Measurements from ENCODE around the gene KCNT1. TPM values are rescaled to one million over a fixed set of nuclear protein-coding genes. Genes with fewer than 3 reads are reported as not detected.

KCNT1 gene
- total RNA-seq, 1 experiment from 2014 or later, result 0.68 TPM

DNA sequence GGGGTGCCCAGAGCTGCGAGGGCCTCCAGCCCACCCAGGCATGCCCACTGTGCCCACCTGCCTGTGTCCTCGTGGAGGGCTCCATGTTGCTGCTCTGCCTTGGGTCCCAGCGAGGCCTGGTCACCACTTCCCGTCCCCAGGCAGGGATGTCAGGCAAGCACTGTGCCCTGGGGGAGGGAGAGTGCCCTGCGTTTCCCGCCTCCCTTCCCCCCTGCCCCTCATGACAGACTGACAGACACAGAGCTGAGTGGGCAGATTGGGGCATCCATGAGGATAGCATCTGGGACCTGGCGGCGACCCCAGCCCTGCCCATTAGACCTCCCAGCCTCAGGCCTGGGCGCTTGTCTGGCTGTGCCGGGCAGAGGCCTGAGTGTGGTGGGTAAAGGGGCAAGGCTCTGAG lies 56.9 kb downstream of the KCNT1 start:
- H3K23ac ChIP-seq (ENCODE audit: insufficient read length, low read depth, low read length), result no peak overlapping the region
- H3K4me1 ChIP-seq (ENCODE audit: insufficient read depth, low read length), result no peaks in the 10 kb centered on the region
- H3K23me2 ChIP-seq (ENCODE audit: insufficient read length, low read depth, low read length, poor library complexity, severe bottlenecking), result no peaks in the 10 kb centered on the region
- H2BK20ac ChIP-seq (ENCODE audit: low read depth, low read length, poor library complexity, severe bottlenecking), result no peak overlapping the region
- no peak overlapping the region for H3T11ph ChIP-seq (ENCODE audit: low read length)
- H3K4ac ChIP-seq (ENCODE audit: low read depth, low read length), result no peak overlapping the region
- no peaks in the 10 kb centered on the region for H3K9me3 ChIP-seq (ENCODE audit: control insufficient read depth, low read depth, low read length)
- H3K14ac ChIP-seq (ENCODE audit: insufficient read depth, low read length), result no peak overlapping the region; the same call in 1 of the 2 replicates
- no peak overlapping the region for H2AFZ ChIP-seq (ENCODE audit: low read length)
- no peaks in the 10 kb centered on the region for H3K27me3 Mint-ChIP-seq (ENCODE audit: low read depth)
- H4K20me1 ChIP-seq (ENCODE audit: control insufficient read depth, insufficient read depth, insufficient read length), result no peaks in the 10 kb centered on the region
- no peak overlapping the region for H3K4me2 ChIP-seq (ENCODE audit: insufficient read depth, insufficient read length, low read length)
- H3K79me1 ChIP-seq (ENCODE audit: insufficient read depth, low read depth, low read length, poor library complexity, severe bottlenecking), result no peaks in the 10 kb centered on the region
- DNase-seq, result no peak
- no peak overlapping the region for H3K27ac Mint-ChIP-seq
- no peak overlapping the region for H4K91ac ChIP-seq (ENCODE audit: insufficient read length, low read depth, low read length)
- H2BK5ac ChIP-seq (ENCODE audit: insufficient read length, low read length), result no peak overlapping the region
- no peak overlapping the region for H2AK5ac ChIP-seq (ENCODE audit: insufficient read length, low read length)
- no peak overlapping the region for H4K8ac ChIP-seq (replicated peaks; ENCODE audit: insufficient read length, low read depth, low read length)
- no peaks in the 10 kb centered on the region for H3K36me3 Mint-ChIP-seq (ENCODE audit: insufficient read depth in 1 of 3, low read depth in 3 of 3)
- no peak overlapping the region for H3K27ac ChIP-seq (ENCODE audit: insufficient read length, low read depth, low read length)
- TF ChIP-seq, protein P1, sequence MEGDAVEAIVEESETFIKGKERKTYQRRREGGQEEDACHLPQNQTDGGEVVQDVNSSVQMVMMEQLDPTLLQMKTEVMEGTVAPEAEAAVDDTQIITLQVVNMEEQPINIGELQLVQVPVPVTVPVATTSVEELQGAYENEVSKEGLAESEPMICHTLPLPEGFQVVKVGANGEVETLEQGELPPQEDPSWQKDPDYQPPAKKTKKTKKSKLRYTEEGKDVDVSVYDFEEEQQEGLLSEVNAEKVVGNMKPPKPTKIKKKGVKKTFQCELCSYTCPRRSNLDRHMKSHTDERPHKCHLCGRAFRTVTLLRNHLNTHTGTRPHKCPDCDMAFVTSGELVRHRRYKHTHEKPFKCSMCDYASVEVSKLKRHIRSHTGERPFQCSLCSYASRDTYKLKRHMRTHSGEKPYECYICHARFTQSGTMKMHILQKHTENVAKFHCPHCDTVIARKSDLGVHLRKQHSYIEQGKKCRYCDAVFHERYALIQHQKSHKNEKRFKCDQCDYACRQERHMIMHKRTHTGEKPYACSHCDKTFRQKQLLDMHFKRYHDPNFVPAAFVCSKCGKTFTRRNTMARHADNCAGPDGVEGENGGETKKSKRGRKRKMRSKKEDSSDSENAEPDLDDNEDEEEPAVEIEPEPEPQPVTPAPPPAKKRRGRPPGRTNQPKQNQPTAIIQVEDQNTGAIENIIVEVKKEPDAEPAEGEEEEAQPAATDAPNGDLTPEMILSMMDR (conservative IDR thresholded peaks at IDR 0.05), result no peak
- H2BK120ac ChIP-seq (ENCODE audit: low read depth, low read length, poor library complexity, severe bottlenecking), result no peak overlapping the region
- no peak overlapping the region for H3K9ac ChIP-seq (ENCODE audit: extremely low read depth, insufficient read length, low read length)
- no peaks in the 10 kb centered on the region for H3K79me2 ChIP-seq (ENCODE audit: insufficient read depth, low read length)
- no CpG with 5 or more reads among the region's 10 CpGs for whole genome bisulfite sequencing (ENCODE audit: extremely low coverage, insufficient read length, low lambda C conversion rate)
- no peaks in the 10 kb centered on the region for H3K9me3 Mint-ChIP-seq
- no peaks in the 10 kb centered on the region for H3K27me3 ChIP-seq (ENCODE audit: insufficient read depth, low read length)
- no peak overlapping the region for H3K56ac ChIP-seq (ENCODE audit: insufficient read length, low read depth, low read length)
- no peak overlapping the region for H2BK12ac ChIP-seq (ENCODE audit: insufficient read length, low read depth, low read length)
- H2BK15ac ChIP-seq (ENCODE audit: low read depth, low read length), result no peak overlapping the region
- H3K4me3 Mint-ChIP-seq, result no peak overlapping the region
- no peaks in the 10 kb centered on the region for H3K4me1 Mint-ChIP-seq
- H3K18ac ChIP-seq (ENCODE audit: insufficient read length, low read depth, low read length), result no peak overlapping the region
- no peak overlapping the region for H4K5ac ChIP-seq (ENCODE audit: insufficient read length, low read depth, low read length)
